GM18519 (cell line): ENCODE results near the gene PDE4D.
A peak's percentile ranks its signal among the peaks of the same experiment; 100 is the strongest.

Source experiments
- ATAC-seq: cut with Tn5 transposase; IDR thresholded peaks from one replicate; pipeline ENCODE4 v1.9.1; 2021; ENCODE audit warnings: mild to moderate bottlenecking, moderate library complexity; ENCODE audit not compliant: unreplicated experiment, low FRiP score

PDE4D gene

DNA sequence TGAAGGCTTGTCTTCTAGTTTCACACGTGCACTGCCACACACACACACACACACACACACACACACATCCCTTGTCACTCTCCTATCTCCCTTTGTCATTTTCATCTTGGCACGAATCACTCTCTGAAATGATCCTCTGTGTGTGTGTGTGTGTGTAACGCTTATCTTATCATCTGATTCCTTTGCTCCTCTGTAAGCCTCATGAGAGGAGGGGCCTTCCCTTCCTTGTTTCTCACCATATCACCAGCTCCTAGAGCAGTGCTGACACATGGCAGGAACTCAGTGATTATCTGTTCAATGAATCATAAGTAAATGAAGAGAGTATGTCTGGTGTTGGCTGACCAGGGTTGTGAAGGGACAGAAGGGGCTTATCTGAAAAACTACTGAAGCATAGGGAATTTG, 53.3 kb downstream of the PDE4D start:
- ATAC-seq = no peak

- ATAC-seq = no peak
Observed at GRCh38 chr5:59838989-59839388, 54.5 kb downstream of the PDE4D start.

- ATAC-seq = no peak
Observed at GRCh38 chr5:59838067-59838466, 55.5 kb downstream of the PDE4D start.

GRCh38 chr5:59837071-59837470, 56.5 kb downstream of the PDE4D start:
- no peak for ATAC-seq

DNA sequence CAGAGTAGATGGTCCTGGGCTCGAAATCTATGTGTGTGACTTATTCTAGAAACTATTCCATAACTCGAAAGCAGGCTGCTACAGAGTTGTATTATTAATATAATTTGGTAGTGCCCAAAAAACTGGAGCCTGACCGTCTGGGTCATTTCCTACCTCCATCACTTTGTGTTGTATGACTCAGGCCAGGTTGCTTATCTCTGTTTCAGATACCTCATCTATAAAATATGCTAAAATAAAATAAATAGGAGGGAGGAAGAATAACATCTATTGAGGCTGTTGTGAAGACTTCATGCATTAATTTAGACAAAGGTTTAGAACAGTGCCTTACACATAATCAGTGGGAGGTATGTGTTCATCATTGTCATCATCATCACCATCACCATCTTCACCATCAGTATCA, 57.7 kb downstream of the PDE4D start:
- no peak for ATAC-seq

GRCh38 chr5:59833448-59833847, 60.1 kb downstream of the PDE4D start:
- ATAC-seq = no peak

- no peak for ATAC-seq
Observed at GRCh38 chr5:59832577-59833301, 60.8 kb downstream of the PDE4D start.

- ATAC-seq = no peak
Observed at GRCh38 chr5:59831326-59832010, 62.1 kb downstream of the PDE4D start.

GRCh38 chr5:59830536-59831200, 62.9 kb downstream of the PDE4D start:
- ATAC-seq = no peak

DNA sequence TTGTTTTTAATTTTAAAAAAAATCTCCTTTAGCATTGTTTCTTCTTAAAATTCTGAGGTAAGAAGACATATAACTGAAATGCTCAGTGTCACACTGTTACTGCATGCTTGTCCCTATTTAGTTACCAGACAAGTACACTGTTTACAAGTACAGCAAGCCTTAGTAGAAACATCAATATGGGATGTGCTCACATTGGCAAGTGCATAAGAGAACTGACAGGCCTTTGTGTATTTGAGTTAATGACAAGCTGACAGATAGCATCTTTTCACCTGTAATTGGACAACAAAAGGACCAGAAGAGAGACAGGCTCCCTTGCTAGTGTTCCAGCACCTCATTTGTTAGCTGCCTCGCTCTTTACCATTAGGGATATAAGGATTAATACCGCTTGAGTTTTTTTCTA, 63.6 kb downstream of the PDE4D start:
- no peak for ATAC-seq

- no peak for ATAC-seq
Observed at GRCh38 chr5:59829386-59829785, 64.1 kb downstream of the PDE4D start.

DNA sequence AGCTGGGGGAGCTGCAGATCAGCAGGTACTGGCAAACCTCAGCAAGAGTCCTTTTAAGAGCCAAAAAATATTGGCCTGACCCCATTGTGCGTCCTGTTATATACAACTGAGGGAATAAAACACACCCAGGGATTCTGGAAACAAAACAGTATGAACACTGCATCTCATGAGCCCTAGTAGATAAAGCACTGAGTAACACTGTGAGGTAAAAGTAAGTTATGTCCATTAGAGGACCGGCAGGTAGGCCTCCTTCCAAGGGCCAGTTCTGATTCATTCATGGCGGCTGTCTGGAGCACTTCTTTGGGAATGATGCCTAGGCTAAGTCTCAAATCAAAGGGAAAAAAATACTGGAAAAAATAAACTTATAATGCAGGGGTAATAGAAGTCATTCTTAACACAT, 64.9 kb downstream of the PDE4D start:
- ATAC-seq = no peak

GRCh38 chr5:59826996-59827395, 66.5 kb downstream of the PDE4D start:
- no peak for ATAC-seq

DNA sequence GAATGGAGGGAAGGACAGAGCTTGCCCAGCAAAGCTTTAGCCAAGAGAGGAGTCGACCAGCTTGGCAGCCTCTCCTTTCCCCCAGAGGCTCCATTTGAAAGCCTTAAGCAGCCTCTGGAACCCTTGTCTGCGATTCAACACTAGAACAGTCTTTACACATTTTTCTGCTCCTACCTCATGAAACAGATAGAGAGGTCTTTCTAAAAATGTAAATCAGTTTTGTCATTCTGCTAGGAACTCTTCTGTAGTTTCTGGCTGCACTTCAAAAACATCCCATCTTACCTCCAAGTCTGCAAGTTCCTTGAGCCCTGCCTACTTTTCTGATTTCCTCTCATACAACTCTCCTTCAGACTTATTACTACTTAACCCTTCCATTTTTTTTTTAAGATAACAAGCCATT, 70.1 kb downstream of the PDE4D start:
- no peak for ATAC-seq

DNA sequence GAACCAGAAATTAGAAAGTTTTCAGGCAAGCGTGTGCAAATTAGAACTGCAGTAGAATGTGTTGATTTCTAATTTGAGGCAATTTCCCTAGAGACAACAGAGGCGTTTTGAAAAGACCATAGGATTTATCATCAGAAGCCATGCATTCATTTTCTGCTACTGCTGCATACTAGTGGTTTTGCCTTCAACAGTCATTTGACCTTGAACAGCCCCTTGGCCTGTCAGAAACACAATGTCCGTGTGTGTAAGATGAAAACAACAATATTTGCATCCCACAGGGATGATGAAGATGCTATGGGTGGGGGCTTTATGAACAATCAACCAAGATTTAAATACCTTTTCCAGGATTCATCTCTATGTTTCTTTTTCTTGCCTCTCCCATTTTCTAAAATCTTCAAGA, 73.7 kb downstream of the PDE4D start:
- no peak for ATAC-seq

GRCh38 chr5:59817536-59817935, 76.0 kb downstream of the PDE4D start:
- ATAC-seq = no peak

DNA sequence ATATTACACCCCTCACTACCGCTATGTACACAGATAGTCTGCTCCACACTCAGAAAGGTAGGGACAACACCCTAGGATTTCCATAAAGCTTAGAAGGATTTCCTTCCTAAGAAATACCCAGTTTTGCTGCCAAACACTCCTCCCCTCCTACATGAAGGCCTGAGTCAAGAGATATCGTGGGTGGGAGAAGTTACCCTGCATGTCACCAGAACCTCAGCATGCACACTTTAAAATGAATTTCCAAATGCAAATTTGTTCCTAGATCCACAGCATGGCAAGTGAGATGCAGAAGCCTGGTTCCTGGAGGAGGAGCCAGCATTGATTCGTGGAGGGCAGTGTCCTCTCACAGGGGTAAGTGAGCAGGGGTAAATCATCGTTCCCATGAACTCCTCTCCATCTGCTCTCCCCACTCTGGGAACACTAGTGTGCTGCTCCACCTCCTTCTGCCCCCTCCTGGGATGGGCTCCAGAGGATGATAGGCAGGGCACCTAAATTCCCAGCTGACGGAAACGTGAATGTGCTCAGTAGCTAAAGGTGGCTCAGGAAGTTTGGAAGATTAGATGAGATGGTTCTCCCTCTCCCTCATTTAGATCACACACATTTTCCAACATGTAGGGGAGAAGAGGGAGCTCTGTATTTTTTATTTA, 76.7 kb downstream of the PDE4D start:
- no peak for ATAC-seq

DNA sequence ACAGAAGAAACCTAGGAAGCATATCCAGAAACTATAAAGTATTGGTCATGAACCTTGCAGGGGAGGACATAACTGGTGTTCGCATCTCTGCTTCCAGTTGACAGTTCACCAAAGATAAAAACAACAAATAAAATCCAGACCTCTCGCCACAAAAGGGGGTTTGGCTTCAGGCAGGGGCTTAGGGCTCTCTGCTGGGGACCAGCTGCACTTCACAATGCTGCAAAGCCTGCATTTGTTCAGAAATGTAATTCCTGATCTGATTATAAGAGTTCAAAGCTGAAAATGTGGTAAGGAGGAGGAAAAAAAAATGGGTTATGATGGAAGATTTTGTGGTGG, 79.0 kb downstream of the PDE4D start:
- ATAC-seq = no peak

DNA sequence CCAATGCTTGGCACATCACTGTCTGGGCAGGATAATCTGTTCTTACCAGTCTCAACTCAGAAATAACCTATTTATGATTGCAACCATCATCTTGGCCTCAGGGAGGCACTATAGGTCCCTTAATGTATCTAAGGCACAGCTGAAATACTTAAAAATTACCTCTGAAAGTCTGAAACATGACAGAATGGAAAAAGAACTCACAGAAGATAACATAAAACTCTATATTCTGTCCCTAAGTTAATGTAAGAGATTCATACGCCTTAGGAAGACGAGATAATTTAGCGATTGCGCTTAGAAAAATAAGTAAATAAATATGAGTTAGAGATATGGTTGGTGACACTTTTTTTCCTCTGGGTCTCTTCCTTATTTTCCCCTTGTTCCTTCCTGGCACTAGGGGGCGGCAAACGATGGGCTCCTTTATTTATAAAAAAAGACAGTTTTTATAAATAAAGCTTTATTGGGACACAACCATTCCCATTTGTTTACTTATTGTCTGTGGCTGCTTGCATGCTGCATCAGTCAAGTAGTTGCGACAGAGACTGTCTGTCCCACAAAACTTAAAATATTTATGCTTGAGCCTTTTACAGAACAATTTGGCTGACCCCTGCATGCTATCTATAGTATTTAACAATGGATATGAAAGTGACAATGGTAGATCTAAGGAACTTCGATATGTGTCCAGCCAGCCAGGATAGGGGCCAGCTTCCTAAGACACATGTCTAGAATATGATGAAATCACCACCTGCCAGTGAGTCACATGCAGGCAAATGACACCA, 79.6 kb downstream of the PDE4D start:
- ATAC-seq = peak; percentile 78

GRCh38 chr5:59810041-59810440, 83.5 kb downstream of the PDE4D start:
- no peak for ATAC-seq

DNA sequence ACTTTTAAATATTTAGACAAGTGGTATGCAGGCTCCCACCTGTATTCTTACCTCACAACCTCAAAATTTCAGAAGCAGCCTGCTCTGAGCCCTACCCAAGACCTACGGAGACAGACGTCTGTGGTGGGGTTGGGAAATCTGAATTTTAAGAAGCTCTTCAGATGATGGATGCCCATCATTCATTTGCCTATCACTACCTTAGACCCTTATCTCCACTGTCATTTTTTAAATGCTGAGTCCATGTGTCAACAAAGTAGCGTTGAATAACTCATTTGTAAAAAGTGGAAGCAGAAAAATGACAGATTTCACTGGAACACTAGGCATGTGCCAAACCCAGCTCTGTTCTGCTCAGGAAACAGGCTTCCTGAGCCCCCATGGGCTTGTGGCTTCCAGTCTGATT, 85.7 kb downstream of the PDE4D start:
- ATAC-seq = no peak
